BJ (cell line): ENCODE measurements around the gene LY86. TPM values are rescaled to one million over a fixed set of nuclear protein-coding genes. Genes with fewer than 3 reads are reported as not detected.
"Not testable (repeated sequence)": the region's sequence is repeated elsewhere in the genome, so short reads cannot be mapped to it uniquely, and the experiment has no call there.

Source experiments
- CTCF ChIA-PET: fragments of 350-600 bp; formaldehyde crosslinking; extraction: SDS; loops from one replicate; lab custom pipeline; 2021; ENCODE audit warnings: antibody characterized with exemption, inconsistent platforms; lab: Yijun Ruan, JAX
- POLR2A ChIA-PET: fragments of 300-600 bp; sonication (Branson Sonifier 250); formaldehyde crosslinking; extraction: SDS; loops from one replicate; lab custom pipeline; 2021; ENCODE audit warnings: antibody characterized with exemption; lab: Charles Lee
- DNase-seq: peaks from one replicate; pipeline ENCODE4 v3.0.0-alpha.2; 2011; ENCODE audit warnings: low read depth
- H3K27me3 ChIP-seq: 2 replicates; pipeline ENCODE4 v1.6.0; 2011; ENCODE audit warnings: low read length; ENCODE audit not compliant: control insufficient read depth, insufficient read depth
- H3K36me3 ChIP-seq: 2 replicates; pipeline ENCODE4 v1.5.1; 2011; ENCODE audit warnings: low read length; ENCODE audit not compliant: control insufficient read depth, insufficient read depth
- H3K4me3 ChIP-seq: 2 replicates; pipeline ENCODE4 v1.5.1; 2011; ENCODE audit warnings: low read depth, mild to moderate bottlenecking, control low read depth, low read length
- polyA plus RNA-seq: library from polyadenylated mRNA; depleted of rRNA; stranded (reverse); fragments of >200 nt; gene quantifications from 2 replicates; pipeline ENCODE4 v1.2.3, GENCODE V29; 2011
- TF ChIP-seq, protein P1 (sequence below): IDR thresholded peaks from 2 replicates; pipeline ENCODE4 v1.5.1; 2011; ENCODE audit warnings: low read depth, mild to moderate bottlenecking, control low read depth, inconsistent platforms, low read length, moderate library complexity; ENCODE audit not compliant: insufficient read depth

The LY86 gene
- polyA plus RNA-seq, 1 experiment = not detected

DNA sequence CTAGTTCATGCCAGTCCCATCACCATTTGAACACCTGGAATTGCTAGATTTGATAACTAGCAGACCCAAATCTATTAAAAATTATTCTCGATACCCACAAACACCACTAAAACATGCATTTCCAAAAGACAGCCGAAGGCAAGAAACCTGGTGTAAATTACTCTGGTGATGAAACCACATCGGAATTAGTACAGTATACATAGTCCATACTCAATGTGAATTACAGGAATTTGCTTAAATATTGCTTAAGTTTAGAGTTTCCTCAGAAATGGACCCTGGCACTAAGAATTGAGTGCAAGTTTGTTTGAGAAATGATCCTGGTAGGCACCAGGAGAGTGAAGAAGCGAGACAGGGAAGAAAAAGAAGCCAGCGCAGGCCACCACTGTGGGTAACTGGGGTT lies 13.7 kb downstream of the LY86 start:
- no peaks in the 10 kb centered on the region for H3K36me3 ChIP-seq
- CTCF ChIA-PET = no interaction called here
- no peak overlapping the region for H3K4me3 ChIP-seq
- no peaks in the 10 kb centered on the region for H3K27me3 ChIP-seq
- POLR2A ChIA-PET = no interaction called here
- TF ChIP-seq, protein P1, sequence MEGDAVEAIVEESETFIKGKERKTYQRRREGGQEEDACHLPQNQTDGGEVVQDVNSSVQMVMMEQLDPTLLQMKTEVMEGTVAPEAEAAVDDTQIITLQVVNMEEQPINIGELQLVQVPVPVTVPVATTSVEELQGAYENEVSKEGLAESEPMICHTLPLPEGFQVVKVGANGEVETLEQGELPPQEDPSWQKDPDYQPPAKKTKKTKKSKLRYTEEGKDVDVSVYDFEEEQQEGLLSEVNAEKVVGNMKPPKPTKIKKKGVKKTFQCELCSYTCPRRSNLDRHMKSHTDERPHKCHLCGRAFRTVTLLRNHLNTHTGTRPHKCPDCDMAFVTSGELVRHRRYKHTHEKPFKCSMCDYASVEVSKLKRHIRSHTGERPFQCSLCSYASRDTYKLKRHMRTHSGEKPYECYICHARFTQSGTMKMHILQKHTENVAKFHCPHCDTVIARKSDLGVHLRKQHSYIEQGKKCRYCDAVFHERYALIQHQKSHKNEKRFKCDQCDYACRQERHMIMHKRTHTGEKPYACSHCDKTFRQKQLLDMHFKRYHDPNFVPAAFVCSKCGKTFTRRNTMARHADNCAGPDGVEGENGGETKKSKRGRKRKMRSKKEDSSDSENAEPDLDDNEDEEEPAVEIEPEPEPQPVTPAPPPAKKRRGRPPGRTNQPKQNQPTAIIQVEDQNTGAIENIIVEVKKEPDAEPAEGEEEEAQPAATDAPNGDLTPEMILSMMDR = no peak
- no peak for DNase-seq

DNA sequence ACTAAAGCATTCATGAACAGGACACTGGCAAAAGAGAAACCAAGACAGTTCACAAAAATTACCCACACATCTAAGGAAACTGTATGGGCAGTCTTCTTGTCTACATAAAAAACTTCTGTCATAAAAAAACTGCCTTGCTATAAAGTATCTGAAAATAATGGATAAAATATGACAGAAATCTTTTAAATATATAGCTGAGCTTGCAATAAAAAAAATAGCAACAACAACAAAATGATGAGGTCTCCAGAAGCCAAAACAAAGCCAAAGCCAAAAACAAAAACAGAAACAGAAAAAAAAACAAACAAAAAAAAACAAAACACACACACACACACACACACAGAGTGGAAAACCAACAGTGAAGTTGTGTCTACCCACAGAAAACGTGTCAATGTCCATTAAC lies 14.8 kb downstream of the LY86 start:
- TF ChIP-seq, protein P1 = no peak
- no peaks in the 10 kb centered on the region for H3K27me3 ChIP-seq
- DNase-seq = no peak
- ChIA-PET POLR2A (no interaction called here), CTCF (no interaction called here)
- no peak overlapping the region for H3K4me3 ChIP-seq
- H3K36me3 ChIP-seq = no peaks in the 10 kb centered on the region

DNA sequence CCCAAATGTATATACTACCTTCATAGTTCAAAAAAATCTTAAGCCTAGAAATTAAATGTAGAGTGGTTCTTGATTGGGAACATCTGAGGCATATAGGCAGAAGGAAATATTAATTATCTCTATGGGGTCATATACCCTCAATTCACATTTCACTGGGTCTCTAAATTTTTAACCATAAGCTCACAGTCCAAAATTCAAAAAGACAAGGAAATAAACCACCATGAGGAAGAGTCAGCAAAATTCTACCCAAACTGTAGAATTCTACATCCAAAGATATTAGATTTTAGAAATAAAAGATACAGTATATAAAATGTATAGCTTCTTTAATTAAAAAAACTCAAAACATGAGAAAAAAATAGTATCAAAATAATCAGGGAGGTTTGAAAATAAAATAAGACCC lies 15.5 kb downstream of the LY86 start:
- POLR2A ChIA-PET = no interaction called here
- CTCF ChIA-PET = no interaction called here
- no peak for DNase-seq
- H3K4me3 ChIP-seq = no peak overlapping the region
- H3K27me3 ChIP-seq = no peaks in the 10 kb centered on the region
- no peaks in the 10 kb centered on the region for H3K36me3 ChIP-seq
- TF ChIP-seq, protein P1 = no peak

DNA sequence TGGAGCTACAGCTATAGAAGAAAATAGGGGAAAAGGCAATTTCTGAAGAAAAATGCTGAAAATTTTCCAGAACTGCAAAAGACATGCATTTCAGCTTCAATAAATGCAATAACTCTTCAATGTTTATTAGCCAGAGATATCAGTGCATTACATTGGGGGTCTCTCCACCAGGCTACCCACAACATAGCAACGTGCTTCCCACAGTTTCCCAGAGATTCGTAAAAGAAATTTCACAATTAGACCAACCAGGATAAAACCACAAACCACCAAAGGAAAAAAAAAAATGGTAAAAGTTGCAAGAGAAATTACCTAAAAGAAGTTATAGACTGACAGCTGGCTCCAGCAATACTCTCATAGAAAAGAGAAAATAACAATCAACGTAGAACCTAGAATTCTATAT lies 16.0 kb downstream of the LY86 start:
- POLR2A ChIA-PET = no interaction called here
- Histone ChIP-seq H3K36me3 (no peaks in the 10 kb centered on the region), H3K27me3 (no peaks in the 10 kb centered on the region), H3K4me3 (no peak overlapping the region)
- no peak for DNase-seq
- CTCF ChIA-PET = no interaction called here
- TF ChIP-seq, protein P1 = no peak

DNA sequence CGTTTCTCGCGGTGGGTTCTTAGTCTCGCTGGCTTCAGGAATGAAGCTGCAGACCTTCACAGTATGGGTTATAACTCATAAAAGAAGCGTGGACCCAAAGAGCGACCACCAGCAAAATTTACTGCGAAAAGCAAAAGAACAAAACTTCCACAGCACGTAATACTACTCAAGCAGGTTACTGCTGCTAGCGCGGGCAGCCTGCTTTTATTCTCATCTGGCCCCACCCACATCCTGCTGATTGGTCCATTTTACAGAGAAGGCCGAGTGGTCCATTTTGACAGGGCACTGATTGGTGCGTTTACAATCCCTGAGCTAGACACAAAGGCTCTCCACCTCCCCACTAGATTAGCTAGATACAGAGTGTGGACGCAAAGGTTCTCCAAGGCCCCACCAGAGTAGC lies 17.4 kb downstream of the LY86 start:
- ChIA-PET CTCF (no interaction called here), POLR2A (no interaction called here)
- Histone ChIP-seq H3K36me3 (no peaks in the 10 kb centered on the region), H3K4me3 (no peak overlapping the region), H3K27me3 (no peaks in the 10 kb centered on the region)
- TF ChIP-seq, protein P1 = no peak
- no peak for DNase-seq

DNA sequence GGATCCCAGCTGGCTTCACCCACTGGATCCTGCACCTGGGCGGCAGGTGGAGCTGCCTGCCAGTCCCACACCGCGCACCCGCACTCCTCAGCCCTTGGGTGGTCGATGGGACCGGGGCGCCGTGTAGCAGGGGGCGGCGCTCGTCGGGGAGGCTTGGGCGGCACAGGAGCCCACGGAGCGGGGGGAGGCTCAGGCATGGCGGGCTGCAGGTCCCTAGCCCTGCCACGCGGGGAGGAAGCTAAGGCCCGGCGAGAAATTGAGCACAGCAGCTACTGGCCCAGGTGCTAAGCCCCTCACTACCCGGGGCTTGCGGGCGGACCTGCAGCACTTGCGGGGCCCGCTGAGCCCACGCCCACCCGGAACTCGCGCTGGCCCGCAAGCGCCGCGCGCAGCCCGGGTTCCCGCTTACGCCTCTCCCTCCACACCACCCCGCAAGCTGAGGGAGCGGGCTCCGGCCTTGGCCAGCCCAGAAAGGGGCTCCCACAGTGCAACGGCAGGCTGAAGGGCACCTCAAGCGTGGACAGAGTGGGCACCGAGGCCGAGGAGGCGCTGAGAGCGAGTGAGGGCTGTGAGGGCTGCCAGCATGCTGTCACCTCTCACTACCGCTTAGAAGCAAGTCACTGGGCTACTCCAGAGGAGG lies 18.0 kb downstream of the LY86 start:
- H3K4me3 ChIP-seq, H3K27me3 ChIP-seq, DNase-seq, H3K36me3 ChIP-seq, POLR2A ChIA-PET, CTCF ChIA-PET: not testable (repeated sequence)
